Epithelial cell of esophagus (primary cell): ENCODE data around the gene TTC21B.
A peak's percentile ranks its signal among the peaks of the same experiment; 100 is the strongest.

Source experiments
- DNase-seq: peaks from one replicate; pipeline ENCODE4 v3.0.0; 2010; ENCODE audit warnings: low read depth
- H3K4me3 ChIP-seq: 2 replicates; pipeline ENCODE4 v1.5.1; 2011; ENCODE audit warnings: mild to moderate bottlenecking, low read length, control low read depth
- TF ChIP-seq, protein P1 (sequence below): IDR thresholded peaks from 2 replicates; pipeline ENCODE4 v1.5.1; 2011; ENCODE audit warnings: low read depth, mild to moderate bottlenecking, low read length, control low read depth, inconsistent platforms; ENCODE audit not compliant: insufficient read depth; ENCODE audit errors: missing control alignments

TTC21B gene

DNA sequence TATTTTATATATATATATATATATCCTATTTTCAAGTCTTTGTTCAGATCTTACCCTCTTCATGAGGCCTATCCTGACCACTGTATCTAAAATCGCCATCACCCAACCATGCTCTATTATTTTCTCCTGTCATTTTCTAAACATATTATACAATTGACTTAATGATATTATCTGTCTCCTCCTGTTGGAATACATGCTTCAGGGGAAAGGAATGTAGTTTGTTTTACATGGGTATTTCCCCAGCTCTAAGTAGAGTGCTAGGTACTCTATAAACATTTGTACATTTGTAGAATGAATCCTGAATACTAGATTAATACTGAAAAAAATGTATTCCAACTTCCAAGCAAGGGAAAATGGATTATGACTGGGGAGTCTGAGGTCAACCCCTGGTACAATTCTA lies 26.2 kb downstream of the TTC21B start:
- TF ChIP-seq, protein P1, sequence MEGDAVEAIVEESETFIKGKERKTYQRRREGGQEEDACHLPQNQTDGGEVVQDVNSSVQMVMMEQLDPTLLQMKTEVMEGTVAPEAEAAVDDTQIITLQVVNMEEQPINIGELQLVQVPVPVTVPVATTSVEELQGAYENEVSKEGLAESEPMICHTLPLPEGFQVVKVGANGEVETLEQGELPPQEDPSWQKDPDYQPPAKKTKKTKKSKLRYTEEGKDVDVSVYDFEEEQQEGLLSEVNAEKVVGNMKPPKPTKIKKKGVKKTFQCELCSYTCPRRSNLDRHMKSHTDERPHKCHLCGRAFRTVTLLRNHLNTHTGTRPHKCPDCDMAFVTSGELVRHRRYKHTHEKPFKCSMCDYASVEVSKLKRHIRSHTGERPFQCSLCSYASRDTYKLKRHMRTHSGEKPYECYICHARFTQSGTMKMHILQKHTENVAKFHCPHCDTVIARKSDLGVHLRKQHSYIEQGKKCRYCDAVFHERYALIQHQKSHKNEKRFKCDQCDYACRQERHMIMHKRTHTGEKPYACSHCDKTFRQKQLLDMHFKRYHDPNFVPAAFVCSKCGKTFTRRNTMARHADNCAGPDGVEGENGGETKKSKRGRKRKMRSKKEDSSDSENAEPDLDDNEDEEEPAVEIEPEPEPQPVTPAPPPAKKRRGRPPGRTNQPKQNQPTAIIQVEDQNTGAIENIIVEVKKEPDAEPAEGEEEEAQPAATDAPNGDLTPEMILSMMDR, result no peak
- peak; percentile 29 for DNase-seq
- no peak overlapping the region for H3K4me3 ChIP-seq

DNA sequence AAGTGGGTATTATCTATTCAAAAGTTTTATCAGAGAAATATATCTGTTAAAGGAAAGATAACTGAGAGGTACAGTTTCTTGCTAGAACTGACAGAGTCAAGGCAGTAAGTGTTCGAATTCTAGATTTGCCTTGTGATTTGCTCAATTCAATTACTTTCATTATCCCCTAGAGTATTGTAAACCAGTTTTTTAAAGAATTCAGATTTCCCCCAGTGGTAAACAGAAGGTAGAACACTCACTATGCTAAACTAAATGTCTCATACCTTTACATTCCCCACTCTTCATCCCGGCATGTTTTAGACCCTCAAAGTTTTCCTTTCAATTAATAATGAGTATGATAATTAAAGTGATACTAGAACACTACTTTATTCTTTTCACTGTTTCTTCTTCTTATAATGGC lies 28.6 kb downstream of the TTC21B start:
- TF ChIP-seq, protein P1, result no peak
- H3K4me3 ChIP-seq, result no peak overlapping the region
- DNase-seq, result no peak

DNA sequence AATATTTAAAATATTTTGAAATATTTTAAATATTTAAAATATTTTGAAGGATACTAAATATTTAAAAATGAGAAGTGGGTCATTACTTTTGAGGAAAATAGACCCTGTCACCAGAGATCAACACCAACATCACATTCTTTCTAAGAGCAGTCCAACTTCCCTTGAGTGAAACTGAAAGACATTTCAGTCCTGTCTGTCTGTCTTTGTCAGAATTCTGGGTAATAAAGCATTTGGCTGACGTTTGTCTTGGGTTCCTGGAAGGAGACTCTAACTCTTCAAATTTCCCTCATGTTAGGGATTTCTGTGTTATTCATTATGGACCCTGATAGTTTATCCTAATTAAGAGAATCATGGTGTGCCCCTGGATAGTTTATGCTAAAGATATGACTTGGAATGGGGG lies 32.8 kb downstream of the TTC21B start:
- no peak overlapping the region for H3K4me3 ChIP-seq
- DNase-seq, result no peak
- TF ChIP-seq, protein P1, result no peak

DNA sequence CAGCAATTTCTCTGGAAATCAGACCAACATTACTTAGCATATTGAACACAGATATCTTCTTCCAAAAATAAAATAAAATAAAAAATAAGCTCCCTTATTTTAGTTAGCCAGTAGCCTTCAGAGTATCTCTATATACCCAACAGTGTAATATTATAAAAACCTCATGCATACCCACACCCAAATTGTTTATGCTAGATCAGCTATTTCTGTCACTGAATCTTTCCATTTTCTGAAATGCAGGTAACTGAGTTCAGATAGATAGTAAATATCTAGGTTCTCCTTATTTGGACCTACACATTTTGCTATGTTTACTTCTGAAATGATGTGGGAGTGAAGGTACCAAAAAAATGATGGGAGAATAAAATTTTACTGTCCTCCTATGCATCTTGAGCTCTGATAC lies 39.9 kb downstream of the TTC21B start:
- no peak overlapping the region for H3K4me3 ChIP-seq
- TF ChIP-seq, protein P1, result no peak
- DNase-seq, result no peak

DNA sequence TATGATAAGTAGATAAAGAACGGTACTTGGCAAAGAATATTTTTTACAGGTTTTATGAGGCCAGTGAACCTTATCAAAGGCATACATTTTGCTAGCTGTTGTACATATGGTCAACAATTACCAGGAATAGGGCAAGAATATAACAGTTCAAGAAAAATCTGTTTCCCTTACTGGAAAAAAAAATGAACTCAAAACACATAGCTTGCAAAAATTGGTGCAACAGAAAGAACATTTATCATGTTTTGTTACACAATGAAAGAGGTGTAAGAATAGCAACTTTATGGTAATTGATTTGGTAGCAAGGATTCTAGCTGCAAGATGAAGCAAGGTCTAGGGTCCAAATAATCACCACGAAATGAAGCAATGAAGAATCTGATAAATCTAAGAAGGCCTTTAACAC lies 41.6 kb downstream of the TTC21B start:
- H3K4me3 ChIP-seq, result no peak overlapping the region
- TF ChIP-seq, protein P1, result no peak
- DNase-seq, result no peak

DNA sequence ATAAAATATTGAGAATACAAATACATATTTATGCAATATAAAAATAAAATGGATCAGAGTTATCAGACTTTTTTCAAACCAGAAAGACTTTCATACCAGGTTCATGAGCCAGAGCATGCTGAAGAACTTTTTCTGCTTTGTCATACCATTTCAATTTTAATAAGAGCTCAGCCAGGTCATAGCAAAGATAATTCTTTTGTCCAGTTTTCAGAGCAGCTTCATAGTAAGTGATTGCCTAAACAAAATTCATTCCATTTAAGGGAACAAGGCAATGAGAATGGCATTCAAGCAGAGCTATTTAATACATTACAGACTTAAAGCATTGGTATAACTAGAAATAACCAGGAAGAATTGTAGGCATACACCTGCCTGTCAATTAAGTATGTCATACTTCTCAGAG lies 42.3 kb downstream of the TTC21B start:
- TF ChIP-seq, protein P1, result no peak
- no peak for DNase-seq

DNA sequence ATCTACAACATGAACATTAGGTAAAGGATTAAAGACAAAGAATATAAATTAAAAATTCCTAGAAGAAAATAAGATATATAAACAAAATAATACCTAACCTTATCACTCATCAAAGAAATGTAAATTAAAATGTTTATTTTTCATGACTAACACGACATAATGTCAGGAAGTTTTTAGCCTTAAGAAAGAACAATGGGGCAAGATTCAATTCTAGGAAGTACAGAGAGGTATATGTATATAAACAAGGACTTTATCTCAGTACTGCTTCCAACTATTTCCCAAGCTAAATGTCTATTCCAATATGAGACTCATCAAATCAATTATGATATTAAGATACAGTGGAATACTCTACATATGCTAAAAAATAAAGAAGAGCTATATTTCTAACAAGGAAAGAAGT lies 44.1 kb downstream of the TTC21B start:
- no peak overlapping the region for H3K4me3 ChIP-seq
- TF ChIP-seq, protein P1, result no peak
- DNase-seq, result no peak

More for the DNA sequence above, 42.3 kb downstream of the TTC21B start:
- no peak overlapping the region for H3K4me3 ChIP-seq
